Calu3 (cell line): ENCODE results near the gene PPP1R27. TPM values are rescaled to one million over a fixed set of nuclear protein-coding genes. Genes with fewer than 3 reads are reported as not detected.

Experiments used
- BruUV-seq: library from RNA; stranded (reverse); fragments of 400-500 nt; replicated peaks from 2 replicates; lab custom pipeline; 2021; lab: Mats Ljungman, UMichigan
- CTCF ChIA-PET: fragments of 300-600 bp; sonication (Branson Sonifier 250); formaldehyde crosslinking; loops from one replicate; lab custom pipeline; 2022; ENCODE audit warnings: antibody characterized with exemption; lab: Charles Lee
- DNase-seq: peaks from one replicate; pipeline ENCODE4 v3.0.0; 2022
- H3K27ac Mint-ChIP-seq: one replicate; pipeline ENCODE4 v1.8.0; 2022; ENCODE audit warnings: mixed read lengths; ENCODE audit not compliant: unreplicated experiment
- H3K27me3 Mint-ChIP-seq: one replicate; pipeline ENCODE4 v1.8.0; 2022; ENCODE audit warnings: mixed read lengths; ENCODE audit not compliant: unreplicated experiment
- H3K36me3 Mint-ChIP-seq: one replicate; pipeline ENCODE4 v1.8.0; 2022; ENCODE audit warnings: mild to moderate bottlenecking, moderate library complexity, mixed read lengths; ENCODE audit not compliant: insufficient read depth, unreplicated experiment
- H3K4me1 Mint-ChIP-seq: one replicate; pipeline ENCODE4 v1.8.0; 2022; ENCODE audit warnings: mild to moderate bottlenecking, low read depth, mixed read lengths; ENCODE audit not compliant: unreplicated experiment
- H3K4me3 Mint-ChIP-seq: one replicate; pipeline ENCODE4 v1.8.0; 2022; ENCODE audit warnings: mild to moderate bottlenecking, low read depth, moderate library complexity, mixed read lengths; ENCODE audit not compliant: unreplicated experiment
- H3K9me3 Mint-ChIP-seq: one replicate; pipeline ENCODE4 v1.8.0; 2022; ENCODE audit warnings: low read depth, mixed read lengths; ENCODE audit not compliant: unreplicated experiment
- CTCF ChIP-seq: fragments of 200-600 bp; IDR thresholded peaks from one replicate; pipeline ENCODE4 v1.8.0; 2022; ENCODE audit warnings: antibody characterized with exemption; ENCODE audit not compliant: unreplicated experiment
- intact Hi-C: fragments of 100-400 bp; cut with micrococcal nuclease; formaldehyde crosslinking; loops from one replicate; pipeline ENCODE4 v1.10.0; 2022; ENCODE audit not compliant: unreplicated experiment
- total RNA-seq: library from RNA; stranded (reverse); gene quantifications from 2 replicates; pipeline ENCODE4 v1.2.3, GENCODE V29; 2022

The PPP1R27 gene
- total RNA-seq, 1 experiment from 2014 or later, result not detected

- no peak for DNase-seq
- intact Hi-C loops, result no loop called here
- CTCF ChIA-PET, result interaction anchor here (0.6 kb wide), 2 partner anchors 13 to 194 kb away, joined by 4 read pairs; partner anchors contain the start of genes CENPX and LRRC45
- TF ChIP-seq CTCF, result no peak
- Mint-ChIP-seq H3K27me3 (no peaks in the 10 kb centered on the region), H3K4me1 (peaks cover 27% of the 10 kb centered on the region), H3K9me3 (no peaks in the 10 kb centered on the region), H3K4me3 (no peak overlapping the region), H3K27ac (no peak overlapping the region), H3K36me3 (peaks cover 29% of the 10 kb centered on the region)
- BruUV-seq, result no TSS peak
Measured at GRCh38 chr17:81828656-81829055, 6.2 kb downstream of the PPP1R27 start.

- H3K4me1 Mint-ChIP-seq, result peaks cover 17% of the 10 kb centered on the region
- TF ChIP-seq CTCF, result no peak
- H3K4me3 Mint-ChIP-seq, result no peak overlapping the region
- H3K27ac Mint-ChIP-seq, result no peak overlapping the region
- CTCF ChIA-PET, result interaction anchor here (0.5 to 1.2 kb wide), 4 partner anchors 11 to 447 kb away, joined by 3 to 4 read pairs (median 4); no protein-coding TSS in a partner anchor
- DNase-seq, result no peak
- H3K27me3 Mint-ChIP-seq, result no peaks in the 10 kb centered on the region
- BruUV-seq, result no TSS peak
- peaks cover 7% of the 10 kb centered on the region for H3K36me3 Mint-ChIP-seq
- no peaks in the 10 kb centered on the region for H3K9me3 Mint-ChIP-seq
- intact Hi-C loops, result no loop called here
Measured at GRCh38 chr17:81825841-81826466, 8.9 kb downstream of the PPP1R27 start.

DNA sequence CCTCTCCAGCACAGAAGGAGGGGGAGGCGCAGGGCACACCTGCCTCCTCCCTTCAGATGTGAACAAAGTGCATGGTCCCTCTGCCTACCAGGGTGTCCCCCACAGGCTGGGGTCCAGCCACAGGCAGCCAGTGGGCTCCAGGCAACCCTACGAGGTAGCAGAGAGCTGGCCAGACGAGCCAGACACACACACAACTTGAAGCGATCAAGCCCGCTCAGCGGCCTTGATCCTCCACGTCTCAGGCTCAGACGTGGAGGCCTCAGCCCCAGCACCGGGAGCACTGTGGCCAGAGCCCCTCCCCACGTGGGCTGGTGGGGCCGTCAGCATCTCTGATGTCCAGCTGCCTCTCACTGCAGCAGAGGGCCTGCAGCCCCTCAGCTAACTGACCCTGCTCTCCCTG lies 10.3 kb downstream of the PPP1R27 start:
- no peak overlapping the region for H3K27ac Mint-ChIP-seq
- BruUV-seq, result no TSS peak
- no peak for TF ChIP-seq CTCF
- no peaks in the 10 kb centered on the region for H3K27me3 Mint-ChIP-seq
- peaks cover 17% of the 10 kb centered on the region for H3K4me1 Mint-ChIP-seq
- no peaks in the 10 kb centered on the region for H3K36me3 Mint-ChIP-seq
- H3K4me3 Mint-ChIP-seq, result no peak overlapping the region
- CTCF ChIA-PET, result interaction anchor here (0.6 to 1.2 kb wide), 2 partner anchors 10 to 971 kb away, joined by 4 read pairs; no protein-coding TSS in a partner anchor
- no peaks in the 10 kb centered on the region for H3K9me3 Mint-ChIP-seq
- intact Hi-C loops, result no loop called here
- no peak for DNase-seq

GRCh38 chr17:81823820-81824550 lies 10.9 kb downstream of the PPP1R27 start:
- Mint-ChIP-seq H3K9me3 (no peaks in the 10 kb centered on the region), H3K4me1 (peaks cover 17% of the 10 kb centered on the region), H3K4me3 (no peak overlapping the region), H3K27ac (no peak overlapping the region), H3K27me3 (no peaks in the 10 kb centered on the region), H3K36me3 (no peaks in the 10 kb centered on the region)
- no TSS peak for BruUV-seq
- no peak for TF ChIP-seq CTCF
- intact Hi-C loops, result no loop called here
- CTCF ChIA-PET, result no interaction called here
- DNase-seq, result no peak
